HepG2 (cell line): ENCODE results near the gene TMEM9B. TPM values are rescaled to one million over a fixed set of nuclear protein-coding genes. Genes with fewer than 3 reads are reported as not detected.

ENCODE experiments used
- ATAC-seq: fragments of 200-7000 bp; cut with Tn5 transposase; 3 replicates; pipeline ENCODE4 v1.9.1; 2020; ENCODE audit warnings: mild to moderate bottlenecking, moderate library complexity
- BruUV-seq: library from RNA; stranded (reverse); fragments of 400-500 nt; replicated peaks from 2 replicates; lab custom pipeline; 2021; lab: Mats Ljungman, UMichigan
- CTCF ChIA-PET: fragments of 300-600 bp; formaldehyde crosslinking; extraction: SDS; loops from one replicate; lab custom pipeline; 2021; ENCODE audit warnings: low total read pairs, inconsistent platforms, low intra/inter-chr PET ratio; lab: Yijun Ruan, JAX
- POLR2A ChIA-PET: fragments of 350-600 bp; sonication (Branson Sonifier 250); formaldehyde crosslinking; loops from one replicate; lab custom pipeline; 2020; ENCODE audit warnings: antibody characterized with exemption, inconsistent platforms; lab: Yijun Ruan, JAX
- DNase-seq: peaks from one replicate; pipeline ENCODE4 v3.0.0-alpha.2; 2015; ENCODE audit warnings: low spot score
- FAIRE-seq: peaks from 3 replicates; lab custom pipeline; 2011; peaks lifted over from hg19 to GRCh38; lab: Jason Lieb, UNC
- H2AFZ ChIP-seq: one replicate; pipeline ENCODE4 v1.6.1; 2011; ENCODE audit warnings: low read length, inconsistent platforms
- H3K27ac ChIP-seq: fragments of 300-600 bp; 3 replicates; pipeline ENCODE4 v1.8.0; 2011; ENCODE audit warnings: mixed run types, mild to moderate bottlenecking, mixed read lengths, low read length, inconsistent platforms; ENCODE audit not compliant: insufficient read depth; ENCODE audit errors: extremely low read length
- H3K27me3 ChIP-seq, 2 experiments: fragments of 200-600 bp in 1 of 2; 2 replicates in 1 of 2; 3 replicates in 1 of 2; pipeline versions ENCODE4 v1.6.0 to v1.8.0; 2011; ENCODE audit warnings: low read length in 2 of 2, mild to moderate bottlenecking in 2 of 2, moderate library complexity in 2 of 2, inconsistent platforms in 1 of 2; ENCODE audit not compliant: insufficient read depth in 2 of 2, control insufficient read depth in 1 of 2
- H3K36me3 ChIP-seq, 2 experiments: fragments of 200-600 bp in 1 of 2; replicated peaks in 1 of 2; 2 replicates in 1 of 2; 3 replicates in 1 of 2; pipeline versions ENCODE4 v1.5.1 to v1.8.0; 2011; ENCODE audit warnings: low read length in 2 of 2, inconsistent platforms in 1 of 2; ENCODE audit not compliant: insufficient read depth in 2 of 2, control insufficient read depth in 1 of 2
- H3K4me1 ChIP-seq: 2 replicates; pipeline ENCODE4 v1.5.1; 2012; ENCODE audit warnings: low read length, inconsistent platforms; ENCODE audit not compliant: insufficient read depth
- H3K4me2 ChIP-seq: 2 replicates; pipeline ENCODE4 v1.6.0; 2011; ENCODE audit warnings: low read depth, low read length, inconsistent platforms
- H3K4me3 ChIP-seq, 3 experiments: fragments of 200-600 bp in 1 of 3; sonication (generic), shearing (Covaris generic) in 1 of 3; replicated peaks in 1 of 3; 2 replicates each; pipeline ENCODE4 v1.5.1; 2011 to 2016; ENCODE audit warnings: low read length in 3 of 3, inconsistent platforms in 2 of 3, low read depth in 2 of 3, mild to moderate bottlenecking in 2 of 3, control low read depth in 1 of 3, mixed read lengths in 1 of 3; ENCODE audit not compliant: insufficient read depth in 1 of 3
- H3K79me2 ChIP-seq: one replicate; pipeline ENCODE4 v1.6.1; 2011; ENCODE audit warnings: low read length, inconsistent platforms; ENCODE audit not compliant: insufficient read depth
- H3K9ac ChIP-seq: 2 replicates; pipeline ENCODE4 v1.6.0; 2011; ENCODE audit warnings: mild to moderate bottlenecking, low read depth, low read length, inconsistent platforms; ENCODE audit not compliant: insufficient read depth
- H3K9me3 ChIP-seq: 2 replicates; pipeline ENCODE4 v1.5.1; 2012; ENCODE audit warnings: mild to moderate bottlenecking, low read length
- H4K20me1 ChIP-seq: 2 replicates; pipeline ENCODE4 v1.6.0; 2011; ENCODE audit warnings: inconsistent platforms, mild to moderate bottlenecking, low read length, moderate library complexity; ENCODE audit not compliant: insufficient read depth
- AFF4 ChIP-seq: sonication (generic); formaldehyde crosslinking; IDR thresholded peaks from 2 replicates; pipeline ENCODE4 v1.4.0; 2020; ENCODE audit warnings: missing genetic modification reagents
- AKAP8 ChIP-seq: sonication (generic); formaldehyde crosslinking; IDR thresholded peaks from 2 replicates; pipeline ENCODE4 v1.5.1; 2020; ENCODE audit warnings: mild to moderate bottlenecking, missing genetic modification reagents
- ATF7-NPFF ChIP-seq: sonication (generic); formaldehyde crosslinking; IDR thresholded peaks from 2 replicates; pipeline ENCODE4 v1.8.1; 2023; ENCODE audit warnings: mild to moderate bottlenecking, low read depth, missing genetic modification reagents, moderate library complexity
- CBX5 ChIP-seq: sonication (generic); formaldehyde crosslinking; IDR thresholded peaks from 2 replicates; pipeline ENCODE4 v1.4.0; 2020; ENCODE audit warnings: missing genetic modification reagents, borderline replicate concordance
- FOXP4 ChIP-seq: sonication (generic); formaldehyde crosslinking; IDR thresholded peaks from 2 replicates; pipeline ENCODE4 v1.4.0; 2020; ENCODE audit warnings: missing genetic modification reagents
- ISL2 ChIP-seq: sonication (generic); formaldehyde crosslinking; IDR thresholded peaks from 2 replicates; pipeline ENCODE4 v1.5.0; 2020; ENCODE audit warnings: missing genetic modification reagents
- KDM2A ChIP-seq: sonication (generic); formaldehyde crosslinking; IDR thresholded peaks from 2 replicates; pipeline ENCODE4 v1.4.0; 2020; ENCODE audit warnings: low read depth, missing genetic modification reagents, borderline replicate concordance
- MAZ ChIP-seq, 2 experiments: sonication (generic) in 1 of 2; formaldehyde crosslinking in 1 of 2; IDR thresholded peaks; 2 replicates each; pipeline versions ENCODE4 v1.5.0 to v1.6.1; 2012 to 2020; ENCODE audit warnings: low read depth in 2 of 2, mild to moderate bottlenecking in 2 of 2, borderline replicate concordance in 1 of 2, improper control_type of control experiment in 1 of 2, low read length in 1 of 2, missing genetic modification reagents in 1 of 2, moderate library complexity in 1 of 2
- MIER2 ChIP-seq: IDR thresholded peaks from 2 replicates; pipeline ENCODE4 v1.6.1; 2016; ENCODE audit warnings: missing biosample characterization, missing genetic modification reagents
- NCOR1 ChIP-seq: fragments of 200-600 bp; sonication (generic); IDR thresholded peaks from 2 replicates; pipeline ENCODE4 v1.7.0; 2017; ENCODE audit warnings: antibody characterized with exemption, low read length, borderline replicate concordance
- XRCC5 ChIP-seq: fragments of 200-400 bp; formaldehyde crosslinking; optimal IDR thresholded peaks from 2 replicates; pipeline ENCODE3; 2017; ENCODE audit warnings: mild to moderate bottlenecking, low read length
- ZNF253 ChIP-seq: sonication (generic); formaldehyde crosslinking; IDR thresholded peaks from 2 replicates; pipeline ENCODE4 v1.8.0; 2022; ENCODE audit warnings: mild to moderate bottlenecking, missing genetic modification reagents, borderline replicate concordance
- ZNF329 ChIP-seq: sonication (generic); formaldehyde crosslinking; IDR thresholded peaks from 2 replicates; pipeline ENCODE4 v1.9.0; 2021; ENCODE audit warnings: low read depth, mild to moderate bottlenecking, missing genetic modification reagents
- ZNF577 ChIP-seq: sonication (generic); formaldehyde crosslinking; IDR thresholded peaks from 2 replicates; pipeline ENCODE4 v1.4.0; 2020; ENCODE audit warnings: mild to moderate bottlenecking, low read depth, missing genetic modification reagents, borderline replicate concordance
- ZNF720 ChIP-seq: sonication (generic); formaldehyde crosslinking; IDR thresholded peaks from 2 replicates; pipeline ENCODE4 v1.4.0; 2020; ENCODE audit warnings: missing genetic modification reagents
- WGBS: methylation state at CpG from one replicate; pipeline ENCODE4 v1.1.6; 2017; ENCODE audit warnings: low lambda C conversion rate; 5-methylcytosine and 5-hydroxymethylcytosine counted together
- in situ Hi-C: cut with HindIII; loops from 2 replicates; pipeline ENCODE4 v1.10.0; 2017; ENCODE audit warnings: low pct_unique_long_range_greater_than_20kb; ENCODE audit not compliant: extremely low pct_ligation_motif_present
- intact Hi-C: fragments of 100-400 bp; cut with micrococcal nuclease; formaldehyde crosslinking; loops from one replicate; pipeline ENCODE4 v1.10.0; 2022; ENCODE audit not compliant: unreplicated experiment
- polyA plus RNA-seq, 8 experiments: library from polyadenylated mRNA; depleted of rRNA in 3 of 8; stranded (reverse) in 7 of 8; unstranded in 1 of 8; fragments of >200 nt; fragmentation: Illumina TruSeq in 4 of 8; extraction: Trizol in 4 of 8; gene quantifications; 2 replicates each; pipeline versions ENCODE4 v1.2.1 to v1.2.3, GENCODE V29; 2011 to 2016; ENCODE audit warnings: low read depth in 4 of 8, missing spikeins in 1 of 8, mixed read lengths in 1 of 8; ENCODE audit not compliant: insufficient read depth in 1 of 8
- total RNA-seq, 5 experiments: library from RNA; depleted of rRNA; stranded (reverse); fragments of >200 nt; fragmentation: Illumina TruSeq; extraction: Trizol; gene quantifications; 2 replicates each; pipeline ENCODE4 v1.2.3, GENCODE V29; 2016; ENCODE audit warnings: low read depth in 1 of 5
- TF ChIP-seq, protein P1 (sequence below): sonication (generic); formaldehyde crosslinking; conservative IDR thresholded peaks from 2 replicates; pipeline ENCODE4 v1.4.0; 2020; ENCODE audit warnings: missing genetic modification reagents

The TMEM9B gene
- total and polyA plus RNA-seq, 2 of the 13 experiments (the other 11 are each of a cell fraction or from before 2014, with no cell fraction given): 12.4 to 20.8 TPM

- no peak for TF ChIP-seq ZNF253 (CRISPR knock-in tag)
- no peak for TF ChIP-seq XRCC5
- TF ChIP-seq CBX5 (CRISPR knock-in tag): no peak
These were observed 15.4 kb downstream of the TMEM9B start (continued) for GRCh38 chr11:8948886-8949285.

- H3K4me2 ChIP-seq: no peak overlapping the region
- H3K36me3 ChIP-seq: peaks cover 9 to 10% of the 10 kb centered on the region in 2 experiments; a peak in 4 of 5 replicates
- no peaks in the 10 kb centered on the region for H3K9me3 ChIP-seq
- H2AFZ ChIP-seq: no peak overlapping the region
- no peak overlapping the region for H3K9ac ChIP-seq
- ATAC-seq: no peak
- intact Hi-C loops (no loop called here), in situ Hi-C loops (no loop called here)
- no peak for DNase-seq
- WGBS: 87% methylated on average over 4 of the region's 4 CpGs
- POLR2A ChIA-PET: no interaction called here
- no TSS peak for BruUV-seq
- H4K20me1 ChIP-seq: no peaks in the 10 kb centered on the region
- no peaks in the 10 kb centered on the region for H3K79me2 ChIP-seq
- CTCF ChIA-PET: no interaction called here
- H3K4me3 ChIP-seq: no peak overlapping the region
- FAIRE-seq: no peak
- no peaks in the 10 kb centered on the region for H3K4me1 ChIP-seq
- H3K27me3 ChIP-seq: no peaks in the 10 kb centered on the region
- no peak overlapping the region for H3K27ac ChIP-seq
- no peak for TF ChIP-seq FOXP4 (CRISPR knock-in tag)
- TF ChIP-seq NCOR1: no peak
- no peak for TF ChIP-seq AKAP8 (CRISPR knock-in tag)
- TF ChIP-seq ATF7-NPFF: no peak
- no peak for TF ChIP-seq ZNF577
- no peak for TF ChIP-seq MIER2
- TF ChIP-seq, protein P1, sequence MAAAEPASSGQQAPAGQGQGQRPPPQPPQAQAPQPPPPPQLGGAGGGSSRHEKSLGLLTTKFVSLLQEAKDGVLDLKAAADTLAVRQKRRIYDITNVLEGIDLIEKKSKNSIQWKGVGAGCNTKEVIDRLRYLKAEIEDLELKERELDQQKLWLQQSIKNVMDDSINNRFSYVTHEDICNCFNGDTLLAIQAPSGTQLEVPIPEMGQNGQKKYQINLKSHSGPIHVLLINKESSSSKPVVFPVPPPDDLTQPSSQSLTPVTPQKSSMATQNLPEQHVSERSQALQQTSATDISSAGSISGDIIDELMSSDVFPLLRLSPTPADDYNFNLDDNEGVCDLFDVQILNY: no peak
- no peak for TF ChIP-seq MAZ (IDR thresholded peaks at IDR 0.05; ENCODE audit: borderline replicate concordance, low read depth, low read length)
- no peak for TF ChIP-seq MAZ (CRISPR knock-in tag; IDR thresholded peaks at IDR 0.05; ENCODE audit: low read depth)
- TF ChIP-seq KDM2A (CRISPR knock-in tag): no peak
- TF ChIP-seq AFF4 (CRISPR knock-in tag): no peak
- TF ChIP-seq ZNF720: no peak
- no peak for TF ChIP-seq ZNF329 (CRISPR knock-in tag)
- TF ChIP-seq ISL2 (CRISPR knock-in tag): no peak
These were observed 16.9 kb downstream of the TMEM9B start for GRCh38 chr11:8947230-8947943.
